PC-9 (cell line): Measurements from ENCODE around the gene NCK2. TPM values are rescaled to one million over a fixed set of nuclear protein-coding genes. Genes with fewer than 3 reads are reported as not detected.

Experiments
- BruUV-seq: library from RNA; stranded (reverse); fragments of 400-500 nt; replicated peaks from 2 replicates; lab custom pipeline; 2021; lab: Mats Ljungman, UMichigan
- CTCF ChIA-PET: fragments of 300-600 bp; sonication (Branson Sonifier 250); formaldehyde crosslinking; loops from one replicate; lab custom pipeline; 2022; ENCODE audit warnings: antibody characterized with exemption; lab: Charles Lee
- POLR2A ChIA-PET: fragments of 300-600 bp; sonication (Branson Sonifier 250); formaldehyde crosslinking; loops from one replicate; lab custom pipeline; 2022; ENCODE audit warnings: antibody characterized with exemption; ENCODE audit not compliant: unreplicated experiment; lab: Charles Lee
- DNase-seq, 2 experiments: peaks; one replicate each; pipeline versions ENCODE4 v3.0.0 to v3.0.0-alpha.2; 2015 to 2022; ENCODE audit warnings: mixed read lengths in 1 of 2
- H2AFZ ChIP-seq: fragments of 200-600 bp; sonication (generic); 2 replicates; pipeline ENCODE4 v1.8.1; 2017; ENCODE audit warnings: antibody characterized with exemption
- H3F3A ChIP-seq: fragments of 200-600 bp; sonication (generic); 2 replicates; pipeline ENCODE4 v1.8.1; 2017; ENCODE audit warnings: antibody characterized with exemption, mild to moderate bottlenecking, low read depth; ENCODE audit not compliant: insufficient read depth
- H3K27ac ChIP-seq: fragments of 200-600 bp; sonication (generic); 2 replicates; pipeline ENCODE4 v1.6.1; 2016; ENCODE audit warnings: mixed run types
- H3K27me3 ChIP-seq: fragments of 200-600 bp; sonication (generic); 2 replicates; pipeline ENCODE4 v1.6.1; 2016; ENCODE audit warnings: low read depth, mixed run types; ENCODE audit not compliant: insufficient read depth
- H3K36me3 ChIP-seq: fragments of 200-600 bp; sonication (generic); 2 replicates; pipeline ENCODE4 v1.6.1; 2016; ENCODE audit warnings: low read depth, mixed run types
- H3K4me1 ChIP-seq: fragments of 200-600 bp; sonication (generic); replicated peaks from 2 replicates; pipeline ENCODE4 v1.6.1; 2016; ENCODE audit warnings: mixed run types; ENCODE audit not compliant: insufficient read depth
- H3K4me2 ChIP-seq: fragments of 200-600 bp; sonication (generic); 2 replicates; pipeline ENCODE4 v1.6.1; 2017; ENCODE audit warnings: mixed run types
- H3K4me3 ChIP-seq: fragments of 200-600 bp; sonication (generic); 2 replicates; pipeline ENCODE4 v1.6.1; 2016; ENCODE audit warnings: mixed run types
- H3K79me2 ChIP-seq: fragments of 200-600 bp; sonication (generic); 2 replicates; pipeline ENCODE4 v1.6.1; 2017; ENCODE audit warnings: low read depth, mixed run types
- H3K9me2 ChIP-seq: fragments of 200-600 bp; sonication (generic); 2 replicates; pipeline ENCODE4 v1.8.1; 2017; ENCODE audit warnings: mild to moderate bottlenecking; ENCODE audit not compliant: insufficient read depth
- H3K9me3 ChIP-seq: fragments of 200-600 bp; sonication (generic); 2 replicates; pipeline ENCODE4 v1.8.1; 2016; ENCODE audit warnings: low read depth; ENCODE audit not compliant: insufficient read depth
- H4K20me1 ChIP-seq: fragments of 200-600 bp; sonication (generic); 2 replicates; pipeline ENCODE4 v1.8.1; 2017; ENCODE audit not compliant: insufficient read depth
- CTCF ChIP-seq: fragments of 200-600 bp; sonication (generic); conservative IDR thresholded peaks from 2 replicates; pipeline ENCODE4 v1.6.1; 2017; ENCODE audit warnings: mixed run types, antibody characterized with exemption, mild to moderate bottlenecking, moderate library complexity
- EZH2 ChIP-seq: fragments of 200-600 bp; sonication (generic); IDR thresholded peaks from 2 replicates; pipeline ENCODE4 v1.8.0; 2017; ENCODE audit warnings: antibody characterized with exemption, low read depth
- intact Hi-C: fragments of 100-400 bp; cut with micrococcal nuclease; formaldehyde crosslinking; loops from one replicate; pipeline ENCODE4 v1.10.0; 2022; ENCODE audit not compliant: unreplicated experiment
- total RNA-seq: library from RNA; stranded (reverse); gene quantifications from 2 replicates; pipeline ENCODE4 v1.2.3, GENCODE V29; 2021

NCK2 gene
- total RNA-seq, 1 experiment from 2014 or later: 26.0 TPM

GRCh38 chr2:105839793-105840192 is 95.1 kb downstream of the NCK2 start:
- Histone ChIP-seq H3K36me3 (no peaks in the 10 kb centered on the region), H3K9me2 (no peaks in the 10 kb centered on the region), H3K27ac (no peak overlapping the region), H4K20me1 (no peaks in the 10 kb centered on the region), H3K4me3 (no peak overlapping the region), H3K4me2 (no peak overlapping the region), H3K27me3 (no peaks in the 10 kb centered on the region), H3F3A (no peaks in the 10 kb centered on the region), H2AFZ (no peak overlapping the region), H3K79me2 (0 out of 2 replicates have a peak, but pooled peaks cover 6% of the 10 kb centered on the region), H3K4me1 (no peaks in the 10 kb centered on the region), H3K9me3 (peaks cover 8% of the 10 kb centered on the region; the same call in 1 of the 2 replicates)
- ChIA-PET CTCF (no interaction called here), POLR2A (no interaction called here)
- no TSS peak for BruUV-seq
- TF ChIP-seq EZH2: no peak
- no peak for TF ChIP-seq CTCF
- intact Hi-C loops: no loop called here
- no peak for DNase-seq

- intact Hi-C loops: no loop called here
- H3F3A ChIP-seq: peaks cover 2% of the 10 kb centered on the region; the same call in 1 of the 2 replicates
- H3K4me2 ChIP-seq: no peak overlapping the region
- BruUV-seq: no TSS peak
- no peaks in the 10 kb centered on the region for H3K4me1 ChIP-seq
- H4K20me1 ChIP-seq: no peaks in the 10 kb centered on the region
- no peaks in the 10 kb centered on the region for H3K27me3 ChIP-seq
- no peaks in the 10 kb centered on the region for H3K9me2 ChIP-seq
- no peak overlapping the region for H3K27ac ChIP-seq
- ChIA-PET CTCF (no interaction called here), POLR2A (no interaction called here)
- no peak for DNase-seq
- H3K4me3 ChIP-seq: no peak overlapping the region
- TF ChIP-seq CTCF (no peak), EZH2 (no peak)
- H3K9me3 ChIP-seq: peaks cover 4% of the 10 kb centered on the region; the same call in 1 of the 2 replicates
- no peak overlapping the region for H2AFZ ChIP-seq
- H3K36me3 ChIP-seq: no peaks in the 10 kb centered on the region
- H3K79me2 ChIP-seq: 0 out of 2 replicates have a peak, but pooled peaks cover 5% of the 10 kb centered on the region
These were observed 96.2 kb downstream of the NCK2 start for GRCh38 chr2:105840933-105841332.

- Histone ChIP-seq H3K9me2 (0 out of 2 replicates have a peak, but pooled peaks cover 4% of the 10 kb centered on the region), H3F3A (peaks cover 6% of the 10 kb centered on the region; the same call in 1 of the 2 replicates), H3K4me3 (no peak overlapping the region), H3K36me3 (no peaks in the 10 kb centered on the region), H3K79me2 (no peaks in the 10 kb centered on the region), H4K20me1 (no peaks in the 10 kb centered on the region), H2AFZ (no peak overlapping the region), H3K9me3 (no peaks in the 10 kb centered on the region), H3K4me1 (no peaks in the 10 kb centered on the region), H3K4me2 (no peak overlapping the region), H3K27me3 (no peaks in the 10 kb centered on the region), H3K27ac (no peak overlapping the region)
- no peak for DNase-seq
- ChIA-PET CTCF (no interaction called here), POLR2A (no interaction called here)
- intact Hi-C loops: no loop called here
- no peak for TF ChIP-seq EZH2
- no peak for TF ChIP-seq CTCF
- BruUV-seq: no TSS peak
These were observed 96.8 kb downstream of the NCK2 start for GRCh38 chr2:105841551-105841950.
